ENCODE results near the gene KCTD14.
"Not testable (repeated sequence)": the region's sequence is repeated elsewhere in the genome, so short reads cannot be mapped to it uniquely, and the experiment has no call there.

KCTD14 gene

GRCh38 chr11:78045851-78046485 lies 22.9 kb upstream of the KCTD14 start:
- H3K4me3 ChIP-seq (ENCODE audit: low read depth, low read length), result no peak overlapping the region
- TF ChIP-seq MAX (IDR thresholded peaks at IDR 0.05; ENCODE audit: low read depth, low read length) (peak; percentile 38), CTCF (IDR thresholded peaks at IDR 0.05; ENCODE audit: low read depth, low read length) (peak; percentile 98), MYC (IDR thresholded peaks at IDR 0.05; ENCODE audit: low read depth, low read length) (no peak)
- DNase-seq (ENCODE audit: low read depth), result peak; percentile 71

GRCh38 chr11:78044706-78045105 lies 21.6 kb upstream of the KCTD14 start:
- H3K4me3 ChIP-seq (ENCODE audit: low read depth, low read length), result no peak overlapping the region
- TF ChIP-seq MAX (IDR thresholded peaks at IDR 0.05; ENCODE audit: low read depth, low read length) (no peak), CTCF (IDR thresholded peaks at IDR 0.05; ENCODE audit: low read depth, low read length) (no peak), POLR2A (IDR thresholded peaks at IDR 0.05; ENCODE audit: extremely low read depth, insufficient read length) (no peak)
- no peak for DNase-seq (ENCODE audit: low read depth)

GRCh38 chr11:78041843-78042440 lies 18.9 kb upstream of the KCTD14 start:
- TF ChIP-seq POLR2A (IDR thresholded peaks at IDR 0.05; ENCODE audit: extremely low read depth, insufficient read length), result no peak
- no peak for TF ChIP-seq MAX (IDR thresholded peaks at IDR 0.05; ENCODE audit: low read depth, low read length)
- TF ChIP-seq CTCF (IDR thresholded peaks at IDR 0.05; ENCODE audit: low read depth, low read length), result no peak
- TF ChIP-seq MYC (IDR thresholded peaks at IDR 0.05; ENCODE audit: low read depth, low read length), result no peak
- DNase-seq (ENCODE audit: low read depth), result no peak
- no peak overlapping the region for H3K4me3 ChIP-seq (ENCODE audit: low read depth, low read length)

- not testable (repeated sequence) for H3K4me3 ChIP-seq (ENCODE audit: low read depth, low read length); DNase-seq (ENCODE audit: low read depth)
Observed at GRCh38 chr11:78041380-78041719, 18.3 kb upstream of the KCTD14 start.

- no peak overlapping the region for H3K4me3 ChIP-seq (ENCODE audit: low read depth, low read length)
- no peak for DNase-seq (ENCODE audit: low read depth)
- TF ChIP-seq MAX (IDR thresholded peaks at IDR 0.05; ENCODE audit: low read depth, low read length) (no peak), CTCF (IDR thresholded peaks at IDR 0.05; ENCODE audit: low read depth, low read length) (no peak), MYC (IDR thresholded peaks at IDR 0.05; ENCODE audit: low read depth, low read length) (no peak), POLR2A (IDR thresholded peaks at IDR 0.05; ENCODE audit: extremely low read depth, insufficient read length) (no peak)
Observed at GRCh38 chr11:78040691-78041379, 17.8 kb upstream of the KCTD14 start.

- peak overlapping the region; percentile 14 for H3K4me3 ChIP-seq (ENCODE audit: low read depth, low read length)
- no peak for TF ChIP-seq CTCF (IDR thresholded peaks at IDR 0.05; ENCODE audit: low read depth, low read length)
- TF ChIP-seq MAX (IDR thresholded peaks at IDR 0.05; ENCODE audit: low read depth, low read length), result 0 out of 2 replicates have a peak, but pooled peaks have one; percentile 6
- TF ChIP-seq POLR2A (IDR thresholded peaks at IDR 0.05; ENCODE audit: extremely low read depth, insufficient read length), result peak; percentile 37
- DNase-seq (ENCODE audit: low read depth), result peak; percentile 76
Observed at GRCh38 chr11:78039919-78040671, 17.0 kb upstream of the KCTD14 start.
